ENCODE results near the gene TRMO.

DNA sequence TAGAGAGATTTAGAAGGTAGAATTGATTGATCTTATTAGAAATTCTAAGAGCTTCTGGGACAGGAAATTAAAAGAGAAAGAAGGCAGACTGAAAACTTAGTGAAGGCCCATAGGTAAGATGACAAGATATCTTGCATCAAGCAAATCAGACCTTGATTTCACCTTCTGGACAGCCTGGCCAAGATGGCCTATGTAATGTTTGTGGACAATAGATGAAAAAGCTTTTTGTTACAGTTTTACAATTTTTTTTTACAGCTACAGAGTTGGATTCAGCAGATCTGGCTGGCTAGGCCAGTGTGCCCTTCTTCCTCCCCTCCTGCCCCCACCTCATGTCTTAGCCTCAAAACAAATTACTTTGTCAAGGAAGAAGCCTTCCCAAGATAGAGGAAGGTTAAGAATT lies 37.3 kb upstream of the TRMO start:
- TF ChIP-seq CTCF (IDR thresholded peaks at IDR 0.05; ENCODE audit: low read depth, low read length) (no peak), EZH2phosphoT487 (IDR thresholded peaks at IDR 0.05; ENCODE audit: low read depth) (no peak)

Data from OCI-LY3 (cell line).